HG02642 (cell line): ENCODE results near the gene GLI3.

Experiments
- ATAC-seq: cut with Tn5 transposase; IDR thresholded peaks from one replicate; pipeline ENCODE4 v1.9.1; 2021; ENCODE audit warnings: mild to moderate bottlenecking; ENCODE audit not compliant: unreplicated experiment, poor library complexity

Gene GLI3

GRCh38 chr7:41915871-41916270 is 321.1 kb downstream of the GLI3 start:
- ATAC-seq, result no peak

- ATAC-seq, result no peak
These were observed 324.0 kb downstream of the GLI3 start for GRCh38 chr7:41912851-41913567.

- no peak for ATAC-seq
These were observed 324.6 kb downstream of the GLI3 start for GRCh38 chr7:41912426-41912825.

- no peak for ATAC-seq
These were observed 325.2 kb downstream of the GLI3 start for GRCh38 chr7:41911792-41912191.
